GM19397 (cell line): ENCODE results near the gene SLC25A25.
A peak's percentile ranks its signal among the peaks of the same experiment; 100 is the strongest.
"Not testable (repeated sequence)": the region's sequence is repeated elsewhere in the genome, so short reads cannot be mapped to it uniquely, and the experiment has no call there.

Experiments used
- ATAC-seq: cut with Tn5 transposase; IDR thresholded peaks from one replicate; pipeline ENCODE4 v1.9.1; 2021; ENCODE audit warnings: mild to moderate bottlenecking, moderate library complexity; ENCODE audit not compliant: unreplicated experiment

The SLC25A25 gene

DNA sequence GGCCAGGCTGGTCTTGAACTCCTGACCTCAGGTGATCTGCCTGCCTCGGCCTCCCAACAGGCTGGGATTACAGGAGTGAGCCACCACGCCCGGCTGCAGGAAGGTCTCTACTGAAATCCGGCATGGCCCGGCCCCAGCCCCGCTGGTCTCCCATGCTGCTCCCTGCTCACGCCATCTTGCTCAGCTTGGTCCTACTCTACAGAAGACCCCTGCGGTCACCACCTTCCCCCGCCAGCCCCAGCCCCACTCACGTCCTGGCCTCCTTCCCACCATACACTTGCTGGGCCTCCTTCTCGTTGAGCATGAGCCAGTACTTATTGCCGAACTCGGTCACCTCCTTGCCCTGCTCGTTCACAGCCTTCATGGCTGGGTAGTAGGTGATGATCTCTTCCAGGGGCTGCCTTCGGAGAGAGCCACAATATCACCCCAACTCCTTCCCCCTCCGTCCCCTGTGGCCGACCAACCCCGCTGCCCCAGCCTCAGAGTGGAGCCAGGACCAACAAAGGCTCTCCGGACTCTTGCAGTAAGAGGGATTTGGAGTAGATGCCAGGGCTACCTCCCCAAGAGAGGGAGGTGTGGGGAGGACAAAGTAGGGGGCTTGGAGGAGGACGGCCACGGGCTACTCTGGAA, 55.5 kb downstream of the SLC25A25 start:
- ATAC-seq, result no peak

DNA sequence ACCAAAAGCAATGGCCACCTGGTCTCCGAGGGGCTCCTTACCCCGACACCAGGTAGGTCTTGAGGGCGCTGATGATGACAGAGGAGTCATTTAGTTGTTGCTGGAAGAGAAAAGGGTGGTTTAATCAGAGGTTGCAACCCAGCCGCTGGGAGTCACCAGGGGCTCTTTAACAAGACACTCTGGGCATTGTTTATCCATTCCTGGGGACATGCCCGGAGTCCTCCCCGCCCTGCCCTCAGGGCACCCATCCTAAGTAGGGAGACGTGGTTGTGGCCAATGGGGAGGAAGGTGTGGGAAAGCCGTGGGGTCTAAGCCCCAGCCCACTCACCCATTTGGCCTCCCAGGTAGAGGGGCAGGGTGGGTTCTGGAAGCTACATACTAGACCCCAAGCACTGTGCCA, 56.4 kb downstream of the SLC25A25 start:
- ATAC-seq, result no peak

DNA sequence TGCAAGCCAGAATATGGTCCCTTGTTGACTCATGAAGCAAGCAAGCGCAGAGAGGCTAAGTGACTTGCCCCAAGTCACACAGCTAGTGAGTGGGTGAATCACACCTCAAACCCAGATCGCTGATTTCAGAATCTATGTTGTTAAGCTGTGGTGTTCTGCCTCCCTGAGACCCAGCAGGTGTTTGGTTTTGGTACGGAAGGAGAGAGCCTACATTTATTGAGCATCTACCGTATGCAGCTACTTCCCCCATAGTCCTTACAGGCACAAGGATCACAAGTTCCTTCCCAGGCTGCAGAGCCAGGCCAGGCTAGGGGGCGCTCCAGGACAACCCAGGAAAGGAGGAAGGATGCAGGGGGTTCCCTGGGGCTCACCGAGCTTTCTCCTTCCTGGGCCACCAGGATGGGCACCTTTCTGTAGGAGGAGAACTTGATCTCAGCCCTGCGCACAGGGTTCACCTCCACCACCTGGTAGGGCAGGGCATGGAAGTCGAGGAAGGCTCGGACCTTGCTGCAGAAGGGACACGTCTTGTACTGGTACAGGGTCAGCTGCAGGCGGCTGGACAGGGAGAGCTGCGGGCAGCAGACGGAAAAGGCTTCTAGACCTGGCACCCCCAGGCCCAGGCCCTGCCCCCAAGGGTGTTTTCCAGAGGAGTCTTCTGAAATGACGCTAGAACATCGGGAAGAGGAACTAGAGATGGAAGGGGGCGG, 57.0 kb downstream of the SLC25A25 start:
- ATAC-seq, result no peak

DNA sequence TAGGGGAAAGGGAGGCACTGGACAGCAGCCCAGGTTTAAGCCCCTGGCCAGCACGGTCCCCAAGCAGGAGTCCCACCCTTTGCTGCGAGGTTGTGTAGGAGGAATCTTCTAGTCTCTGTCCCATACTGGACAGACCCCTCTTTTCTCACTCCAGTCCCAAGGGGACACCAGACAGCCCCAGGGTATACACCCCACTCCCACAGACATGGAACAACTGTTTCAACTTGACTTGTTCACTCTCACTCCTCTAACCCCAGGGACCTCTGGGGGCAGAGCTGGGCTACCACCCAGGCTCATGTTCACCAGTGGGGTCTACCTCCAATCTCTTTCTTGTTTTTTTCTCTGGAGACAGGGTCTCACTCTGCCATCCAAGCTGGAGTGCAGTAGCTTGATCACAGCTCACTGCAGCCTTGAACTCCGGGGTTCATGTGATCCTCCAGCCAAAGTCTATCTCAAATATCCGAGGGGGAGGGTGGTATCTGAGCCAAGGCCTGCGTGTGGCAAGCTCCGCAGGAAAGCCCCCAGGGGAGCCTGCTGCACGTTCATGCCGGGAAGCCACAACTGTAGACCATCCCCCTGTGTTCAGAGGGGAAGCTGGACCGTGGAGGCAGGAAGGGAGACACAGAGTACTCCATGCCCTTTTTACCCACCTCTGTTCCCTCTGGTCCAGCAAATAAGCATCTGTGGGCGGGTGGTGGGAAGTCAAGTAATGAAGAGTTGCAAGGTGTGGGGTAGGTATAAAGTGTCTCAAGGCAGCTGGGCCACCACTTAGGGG, 57.7 kb downstream of the SLC25A25 start:
- ATAC-seq, result no peak

DNA sequence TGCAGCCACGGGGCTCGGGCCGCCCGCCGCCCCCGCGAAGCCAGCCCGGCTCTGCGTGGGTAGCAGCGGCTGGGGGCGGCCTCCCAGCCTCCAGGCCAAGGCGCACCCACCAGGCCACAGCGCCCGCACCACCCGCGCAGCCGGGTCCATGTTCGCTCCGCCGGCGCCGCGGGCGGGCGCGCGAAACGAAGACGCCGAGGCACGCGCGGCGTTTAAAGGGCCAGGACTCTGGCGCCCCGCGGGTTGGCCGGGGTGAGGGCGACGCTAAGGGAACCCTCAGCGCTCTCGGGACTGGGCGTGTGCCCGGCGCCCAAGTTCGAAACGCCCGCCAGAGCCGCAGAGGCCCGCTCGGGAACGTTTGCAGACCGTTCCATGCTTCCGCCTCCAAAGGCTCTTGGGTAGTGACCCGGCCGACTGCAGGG, 59.5 kb downstream of the SLC25A25 start, which contains the start of gene PTGES2:
TSS of gene PTGES2 (minus strand) at position 162 of the 422 bp plus-strand sequence. CDS start at position 150, 12 bp downstream.
- ATAC-seq, result peak; percentile 69

DNA sequence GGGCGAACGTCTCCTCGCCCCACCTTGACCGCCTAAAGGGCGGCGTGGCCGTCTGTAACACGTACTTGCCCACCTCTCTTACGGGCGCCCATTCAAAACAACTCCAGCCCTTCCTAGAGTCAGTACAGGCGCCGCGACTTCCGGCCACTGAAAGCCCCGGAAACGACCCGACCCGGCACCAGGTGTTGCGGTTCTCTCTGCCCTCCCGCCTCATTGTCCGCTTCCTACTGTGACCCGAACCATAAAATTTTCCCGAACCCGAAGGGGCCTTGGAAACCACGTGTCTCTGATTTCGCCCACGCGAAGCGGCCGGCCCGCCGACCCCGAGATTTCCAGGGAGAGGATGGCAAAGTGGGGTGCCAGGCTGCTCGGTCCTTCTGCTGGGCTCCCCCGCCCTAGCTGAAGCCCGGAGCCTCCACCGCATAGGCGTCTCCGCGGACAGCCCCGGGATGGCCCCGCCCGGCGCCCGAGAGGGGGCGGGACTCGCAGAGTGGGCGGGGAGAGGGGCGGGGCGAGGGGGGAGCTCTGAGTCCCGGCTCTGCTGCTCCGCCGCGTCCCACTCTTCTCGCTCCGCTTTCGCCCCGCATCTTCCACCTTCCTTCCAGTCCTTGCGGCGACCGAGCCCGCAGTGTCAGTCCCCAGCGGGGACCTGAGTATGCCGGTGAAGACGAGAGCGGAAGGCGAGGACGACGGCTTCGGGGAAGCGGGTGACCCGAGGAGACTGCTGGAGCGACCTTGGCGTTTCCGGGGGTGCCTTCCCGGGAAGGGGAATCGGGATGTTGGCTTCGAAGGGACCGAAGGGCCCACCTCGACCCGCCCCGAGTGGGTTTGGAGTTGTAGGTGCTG, 60.2 kb downstream of the SLC25A25 start:
- peak; percentile 68 for ATAC-seq

DNA sequence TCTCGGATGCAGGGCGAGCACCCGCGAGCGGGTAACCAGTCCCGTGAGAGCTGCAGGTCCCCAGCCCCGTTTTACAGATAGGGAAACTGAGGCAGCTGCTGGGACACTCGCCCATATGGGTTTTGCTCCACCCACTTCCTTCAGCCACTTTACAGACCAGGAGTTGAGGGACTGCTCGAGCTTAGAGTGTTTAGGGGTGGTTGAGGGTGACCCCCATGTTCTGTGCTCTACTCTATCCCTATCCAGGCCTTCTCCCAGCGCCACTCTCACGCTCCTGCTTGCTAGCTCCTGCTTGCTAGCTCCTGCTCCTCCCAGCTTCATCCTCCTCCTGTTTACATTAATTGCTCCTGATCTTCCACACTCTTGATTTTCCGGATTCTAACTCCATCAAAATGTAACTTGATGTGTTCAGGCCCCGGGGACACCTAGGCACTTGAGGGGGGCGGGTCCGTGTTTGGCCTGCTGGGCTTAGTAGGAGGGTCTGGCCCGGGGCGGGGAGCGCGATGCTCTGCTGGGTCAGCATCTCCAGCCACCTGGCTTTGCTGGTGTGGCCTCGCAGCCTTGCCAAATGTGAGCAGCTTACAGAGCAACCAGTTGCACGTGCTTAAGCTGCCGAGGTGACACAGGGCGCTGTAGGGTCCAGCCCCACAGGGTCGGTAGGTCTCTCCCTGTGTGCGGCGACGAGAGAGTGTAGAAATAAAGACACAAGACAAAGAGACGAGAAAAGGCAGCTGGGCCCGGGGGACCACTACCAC, 61.0 kb downstream of the SLC25A25 start:
- ATAC-seq, result no peak

DNA sequence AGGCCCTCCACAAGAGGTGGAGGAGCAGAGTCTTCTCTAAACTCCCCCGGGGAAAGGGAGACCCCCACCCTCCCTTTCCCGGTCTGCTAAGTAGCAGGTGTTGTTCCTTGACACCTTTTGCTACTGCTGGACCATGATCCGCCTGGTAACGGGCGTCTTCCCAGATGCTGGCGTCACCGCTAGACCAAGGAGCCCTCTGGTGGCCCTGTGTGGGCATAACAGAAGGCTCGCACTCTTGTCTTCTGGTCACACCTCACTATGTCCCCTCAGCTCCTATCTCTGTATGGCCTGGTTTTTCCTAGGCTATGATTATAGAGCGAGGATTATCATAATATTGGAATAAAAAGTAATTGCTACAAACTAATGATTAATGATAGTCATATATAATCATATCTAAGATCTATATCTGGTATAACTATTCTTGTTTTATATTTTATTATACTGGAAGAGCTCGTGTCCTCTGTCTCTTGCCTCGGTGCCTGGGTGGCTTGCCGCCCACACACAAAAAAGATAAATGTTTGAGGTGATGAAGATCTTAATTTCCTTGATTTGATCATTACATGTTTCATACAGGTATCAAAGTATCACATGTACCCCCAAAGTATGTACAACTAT, 62.1 kb downstream of the SLC25A25 start:
- ATAC-seq, result not testable (repeated sequence)

DNA sequence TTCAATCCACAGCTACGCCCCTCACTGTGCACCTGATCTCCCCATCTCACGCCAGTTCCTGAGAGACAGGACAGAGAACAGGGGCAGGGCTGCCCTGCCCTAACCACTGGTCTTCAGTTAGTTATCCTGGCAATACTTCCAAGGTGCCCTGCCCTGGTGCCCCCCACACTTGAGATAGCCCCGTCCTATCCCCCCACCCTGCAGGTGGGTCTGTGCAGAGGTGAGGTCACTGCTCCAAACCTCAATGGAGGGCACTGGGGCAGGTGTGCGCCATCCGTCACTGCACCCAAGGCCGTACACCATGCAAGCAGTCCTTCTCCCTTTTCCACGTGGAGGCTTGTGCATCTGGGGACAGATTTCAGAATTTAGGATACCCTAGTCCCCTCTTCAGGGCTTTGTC, 62.6 kb downstream of the SLC25A25 start:
- not testable (repeated sequence) for ATAC-seq

DNA sequence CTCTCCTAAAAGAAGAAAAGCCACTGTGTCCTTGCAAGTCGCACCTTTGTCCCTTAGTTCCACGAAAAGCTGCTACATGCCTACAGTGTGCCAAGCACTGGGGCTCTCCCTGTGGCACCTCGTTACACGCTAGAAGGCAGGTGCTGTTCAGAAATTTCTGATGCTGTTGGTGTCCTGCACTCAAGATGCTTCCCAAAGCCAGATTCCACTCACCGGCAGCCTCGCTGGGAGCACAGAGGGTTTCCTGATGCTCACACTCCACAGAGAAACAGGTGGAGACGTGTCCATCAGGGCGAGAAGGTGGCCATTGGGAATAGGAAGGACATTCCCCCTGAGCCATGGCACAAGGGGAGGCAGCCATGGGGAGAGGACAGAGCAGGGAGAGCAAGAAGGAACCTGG, 63.3 kb downstream of the SLC25A25 start:
- ATAC-seq, result not testable (repeated sequence)

DNA sequence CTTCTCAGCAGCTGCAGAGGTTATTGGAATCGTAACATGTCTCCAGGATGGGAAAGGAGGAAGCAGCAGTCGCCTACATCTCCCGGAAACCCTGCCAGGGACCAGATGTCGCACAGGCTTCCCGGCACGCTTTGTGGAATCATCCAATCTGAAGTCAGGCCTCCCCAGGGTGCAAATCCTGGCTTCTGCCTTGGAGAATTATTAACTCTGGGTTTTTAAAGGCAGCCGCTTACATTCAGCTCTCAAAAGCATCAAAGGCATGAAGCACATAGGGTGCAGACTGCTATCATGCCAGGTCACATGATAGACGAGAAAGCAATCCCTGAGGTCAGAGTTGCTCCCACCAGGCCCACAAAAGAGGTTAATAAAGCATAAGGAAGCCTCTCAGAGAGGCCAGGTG, 64.1 kb downstream of the SLC25A25 start:
- not testable (repeated sequence) for ATAC-seq

DNA sequence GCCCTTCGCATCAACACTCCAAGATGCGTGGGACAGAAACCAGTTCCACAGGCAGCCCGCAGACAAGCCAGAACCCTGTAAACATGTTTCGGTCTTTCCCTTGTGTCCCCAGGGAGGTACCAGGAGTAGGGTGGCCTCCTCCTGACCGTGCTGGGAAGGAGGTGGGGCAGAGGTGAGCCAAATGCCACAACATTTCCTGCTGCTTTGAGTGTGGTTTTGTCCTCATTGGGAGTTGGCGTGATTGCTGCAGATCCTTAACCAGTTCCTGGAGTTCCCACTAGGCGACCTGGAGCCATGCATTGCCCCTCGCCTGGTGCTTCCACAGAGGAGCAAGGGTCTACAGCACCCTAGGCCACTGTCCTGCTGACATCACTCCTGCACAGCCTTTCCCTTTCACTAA, 67.5 kb downstream of the SLC25A25 start:
- not testable (repeated sequence) for ATAC-seq

DNA sequence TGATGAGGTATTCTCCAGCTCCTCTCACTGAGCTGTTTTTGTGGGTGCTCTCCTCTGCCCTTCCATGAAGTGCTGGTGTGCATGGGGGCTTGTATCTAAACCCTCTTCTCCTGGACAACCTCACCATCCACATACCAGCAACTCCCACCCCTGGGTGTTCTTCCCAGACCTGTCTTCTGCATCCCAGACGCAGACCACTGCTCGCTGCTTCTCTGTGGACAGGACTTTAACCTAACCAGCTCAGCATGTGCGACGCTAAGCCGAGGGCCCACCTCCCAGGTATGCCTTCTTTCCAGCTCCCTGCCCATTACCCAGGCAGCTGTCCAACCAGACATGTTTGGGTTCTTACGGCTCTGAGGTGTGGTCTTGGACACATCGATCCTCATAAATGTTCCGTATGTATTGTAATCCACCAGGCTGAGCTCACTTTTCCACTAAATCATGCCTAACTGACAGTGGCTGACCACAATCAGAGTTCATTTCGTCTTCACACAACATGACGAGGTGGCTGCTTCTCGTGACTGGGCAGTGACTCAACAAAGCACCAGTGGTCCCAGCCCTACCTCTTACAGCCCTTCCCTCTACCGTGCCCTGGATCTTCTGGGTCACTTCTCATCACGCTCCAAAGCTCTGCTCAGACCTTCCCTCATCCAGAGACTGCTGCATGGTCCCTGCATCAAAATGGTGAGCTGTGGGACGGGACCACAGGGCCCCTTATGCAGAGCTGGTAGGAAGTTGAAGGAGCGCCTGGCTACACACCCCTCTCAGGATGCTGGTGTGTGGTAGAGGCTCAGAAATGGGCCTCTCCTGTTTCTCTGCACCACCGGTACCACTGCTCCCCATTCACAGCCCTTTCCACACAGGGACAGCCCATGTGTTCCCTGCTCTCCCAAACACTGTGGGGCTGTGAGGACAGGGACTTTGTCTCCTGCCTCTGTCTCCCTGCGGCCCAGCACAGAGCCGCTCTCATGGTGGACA, 69.1 kb downstream of the SLC25A25 start:
- ATAC-seq, result no peak

DNA sequence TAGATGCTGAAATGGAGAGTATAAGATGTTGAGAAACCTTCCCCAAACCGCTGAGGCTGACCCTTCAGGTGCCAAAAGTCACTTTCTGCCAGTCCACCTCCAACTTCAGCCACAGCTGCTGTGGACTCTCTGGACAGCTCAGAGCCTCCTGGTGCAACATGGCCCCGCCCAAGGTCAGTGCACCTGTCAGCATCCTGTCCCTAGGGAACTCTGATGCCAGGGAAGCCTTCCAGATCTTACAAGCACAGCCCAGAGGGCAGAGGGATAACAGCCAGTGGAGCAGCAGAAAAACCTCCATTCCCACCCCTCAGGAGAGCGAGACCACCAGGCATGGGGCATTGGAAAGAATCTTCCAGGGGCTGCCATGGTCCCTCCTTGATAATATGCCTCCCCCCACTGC, 70.0 kb downstream of the SLC25A25 start:
- no peak for ATAC-seq

DNA sequence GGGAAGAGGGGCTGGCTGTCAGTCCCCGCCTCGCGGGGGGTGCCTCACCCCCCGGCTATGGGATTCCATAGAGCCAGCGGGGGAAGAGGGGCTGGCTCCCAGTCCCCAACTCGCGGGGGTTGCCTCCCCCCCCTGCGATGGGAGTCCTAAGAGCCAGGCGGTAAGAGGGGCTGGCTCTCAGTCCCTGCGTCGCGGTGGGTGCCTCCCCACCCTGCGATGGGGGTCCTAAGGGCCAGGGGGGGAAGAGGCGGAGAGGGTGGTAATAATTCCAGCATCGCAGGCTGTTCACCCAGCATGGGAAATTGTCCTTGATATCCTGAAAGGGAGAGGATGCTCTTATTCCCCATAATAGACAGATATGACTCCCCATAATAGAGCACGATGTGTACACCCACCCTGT, 71.6 kb downstream of the SLC25A25 start:
- ATAC-seq, result no peak

DNA sequence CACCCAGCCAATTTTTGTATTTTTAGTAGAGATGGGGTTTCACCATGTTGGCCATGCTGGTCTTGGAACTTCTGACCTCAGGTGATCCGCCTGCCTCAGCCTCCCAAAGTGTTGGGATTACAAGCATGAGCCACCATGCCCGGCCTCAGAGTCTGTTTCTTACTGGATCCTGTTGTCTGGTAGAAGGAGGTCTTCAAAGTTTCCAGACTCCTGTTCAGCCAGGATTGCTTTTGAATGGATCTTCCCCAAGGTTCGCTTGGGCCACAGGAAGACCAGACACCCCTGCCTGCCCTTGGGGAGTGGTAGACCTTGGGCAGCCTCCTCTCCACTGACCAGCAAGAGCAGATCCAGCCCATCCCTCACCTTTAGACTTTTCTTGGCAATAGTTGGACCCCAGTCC, 73.6 kb downstream of the SLC25A25 start:
- no peak for ATAC-seq

DNA sequence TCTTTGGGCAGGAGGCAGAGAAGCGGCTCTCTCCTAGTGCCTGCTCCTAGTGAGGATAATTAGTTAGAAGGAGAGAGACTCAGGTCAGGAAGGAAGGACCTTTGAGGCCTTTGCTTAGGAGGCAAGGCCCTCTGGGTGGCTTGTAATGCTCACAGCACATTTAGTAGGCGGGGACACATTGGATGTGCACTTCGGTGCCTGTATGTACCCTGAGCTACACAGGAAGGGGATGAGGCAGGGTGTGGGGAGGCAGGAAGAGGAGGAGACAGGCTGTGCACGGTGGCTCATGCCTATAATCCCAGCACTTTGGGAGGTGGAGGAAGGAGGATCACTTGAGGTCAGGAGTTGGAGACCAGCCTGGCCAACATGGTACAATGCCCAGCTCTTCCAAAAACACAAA, 74.0 kb downstream of the SLC25A25 start:
- ATAC-seq, result no peak

DNA sequence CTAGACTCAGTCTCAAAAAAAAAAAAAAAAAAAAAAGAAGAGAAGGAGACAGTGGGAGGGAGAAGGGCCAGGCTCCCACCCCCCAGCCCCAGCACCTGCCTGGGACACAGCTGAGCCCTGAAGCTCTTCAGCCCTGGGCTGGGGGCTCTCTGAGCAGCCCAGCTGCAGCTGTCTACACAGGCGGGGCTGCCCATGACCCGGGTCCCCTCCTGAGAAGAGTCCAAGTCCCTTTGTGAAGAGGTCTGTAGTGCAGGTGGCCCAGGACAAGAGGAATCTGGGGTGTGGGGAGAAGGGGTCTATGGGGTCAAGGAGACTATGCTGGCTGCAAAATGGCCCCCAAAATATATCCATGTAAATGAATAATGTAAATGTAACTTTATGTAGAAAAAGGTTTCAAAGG, 74.6 kb downstream of the SLC25A25 start:
- no peak for ATAC-seq
